HEK293 (cell line): ENCODE results near the gene SPACA7.
A peak's percentile ranks its signal among the peaks of the same experiment; 100 is the strongest.

Experiments used
- CTCF ChIA-PET: fragments of 350-600 bp; formaldehyde crosslinking; extraction: SDS; loops from one replicate; lab custom pipeline; 2021; ENCODE audit warnings: antibody characterized with exemption; lab: Yijun Ruan, JAX
- POLR2A ChIA-PET: fragments of 300-600 bp; formaldehyde crosslinking; extraction: SDS; loops from one replicate; lab custom pipeline; 2020; ENCODE audit warnings: antibody characterized with exemption, inconsistent platforms; lab: Yijun Ruan, JAX
- H3K27ac ChIP-seq: fragments of 200-500 bp; sonication (Bioruptor generic); 2 replicates; pipeline ENCODE4 v1.5.1; 2014; ENCODE audit warnings: low read depth, low read length, control low read depth, inconsistent platforms; ENCODE audit errors: extremely low read depth
- H3K36me3 ChIP-seq, 2 experiments: fragments of 200-500 bp in 1 of 2; sonication (Bioruptor generic) in 1 of 2; 1 replicate in 1 of 2; 2 replicates in 1 of 2; pipeline ENCODE4 v1.5.1; 2014 to 2017; ENCODE audit warnings: inconsistent platforms in 2 of 2, low read length in 2 of 2; ENCODE audit not compliant: control insufficient read depth in 2 of 2, insufficient read depth in 1 of 2
- H3K4me1 ChIP-seq: fragments of 200-500 bp; sonication (Bioruptor generic); 2 replicates; pipeline ENCODE4 v1.5.1; 2014; ENCODE audit warnings: mild to moderate bottlenecking, low read length, inconsistent platforms; ENCODE audit not compliant: control insufficient read depth, insufficient read depth
- H3K4me3 ChIP-seq: 2 replicates; pipeline ENCODE4 v1.5.1; 2011; ENCODE audit warnings: low read depth, mild to moderate bottlenecking, control low read depth, low read length, moderate library complexity
- H3K9me3 ChIP-seq: fragments of 200-500 bp; sonication (Bioruptor generic); 2 replicates; pipeline ENCODE4 v1.5.1; 2014; ENCODE audit warnings: low read depth, low read length, inconsistent platforms; ENCODE audit not compliant: control insufficient read depth, insufficient read depth
- GLI2 ChIP-seq: fragments of 450-650 bp; formaldehyde crosslinking; IDR thresholded peaks from 2 replicates; pipeline ENCODE4; 2017; ENCODE audit warnings: missing biosample characterization, missing genetic modification characterization, low read depth, borderline replicate concordance
- GLIS1 ChIP-seq: fragments of 450-650 bp; formaldehyde crosslinking; IDR thresholded peaks from 2 replicates; pipeline ENCODE4 v1.5.1; 2016; ENCODE audit warnings: missing biosample characterization, missing genetic modification characterization
- IKZF3 ChIP-seq: fragments of 450-650 bp; IDR thresholded peaks from 2 replicates; pipeline ENCODE4 v1.5.0; 2018; ENCODE audit warnings: missing biosample characterization, mild to moderate bottlenecking, missing genetic modification characterization, moderate library complexity
- KLF10 ChIP-seq: fragments of 450-650 bp; IDR thresholded peaks from 2 replicates; pipeline ENCODE4 v1.5.1; 2018; ENCODE audit warnings: missing biosample characterization, mild to moderate bottlenecking, missing genetic modification characterization
- KLF8 ChIP-seq: fragments of 450-650 bp; formaldehyde crosslinking; IDR thresholded peaks from 2 replicates; pipeline ENCODE4 v1.5.1; 2016; ENCODE audit warnings: missing biosample characterization, missing genetic modification characterization
- SALL2 ChIP-seq: fragments of 450-650 bp; formaldehyde crosslinking; IDR thresholded peaks from 2 replicates; pipeline ENCODE4 v1.5.0; 2017; ENCODE audit warnings: missing biosample characterization, mild to moderate bottlenecking, missing genetic modification characterization, borderline replicate concordance
- SCRT1 ChIP-seq: fragments of 450-650 bp; formaldehyde crosslinking; IDR thresholded peaks from 2 replicates; pipeline ENCODE4 v1.5.1; 2016; ENCODE audit warnings: missing biosample characterization, missing genetic modification characterization, borderline replicate concordance
- TRIM28 ChIP-seq: IDR thresholded peaks from 2 replicates; pipeline ENCODE4 v1.6.1; 2011; ENCODE audit warnings: low read length, control low read depth, borderline replicate concordance
- ZFP3 ChIP-seq: fragments of 450-650 bp; formaldehyde crosslinking; IDR thresholded peaks from 2 replicates; pipeline ENCODE4 v1.5.1; 2016; ENCODE audit warnings: low read depth, missing biosample characterization, missing genetic modification characterization
- ZNF157 ChIP-seq: fragments of 450-650 bp; formaldehyde crosslinking; IDR thresholded peaks from 2 replicates; pipeline ENCODE4 v1.5.1; 2016; ENCODE audit warnings: missing biosample characterization, missing genetic modification characterization
- ZNF169 ChIP-seq: fragments of 450-650 bp; formaldehyde crosslinking; IDR thresholded peaks from 2 replicates; pipeline ENCODE4 v1.5.1; 2016; ENCODE audit warnings: missing biosample characterization, missing genetic modification characterization
- ZNF24 ChIP-seq: fragments of 450-650 bp; formaldehyde crosslinking; IDR thresholded peaks from 2 replicates; pipeline ENCODE4 v1.5.1; 2016; ENCODE audit warnings: missing biosample characterization, missing genetic modification characterization
- ZNF266 ChIP-seq: fragments of 450-650 bp; formaldehyde crosslinking; IDR thresholded peaks from 2 replicates; pipeline ENCODE4 v1.5.1; 2016; ENCODE audit warnings: missing biosample characterization, missing genetic modification characterization, low read depth
- ZNF274 ChIP-seq, 2 experiments: fragments of 200-500 bp in 1 of 2; fragments of 450-650 bp in 1 of 2; sonication (Bioruptor generic) in 1 of 2; formaldehyde crosslinking in 1 of 2; IDR thresholded peaks; 2 replicates each; pipeline versions ENCODE4 v1.5.1 to v1.6.1; 2014 to 2016; ENCODE audit warnings: borderline replicate concordance in 1 of 2, inconsistent platforms in 1 of 2, low read length in 1 of 2, missing biosample characterization in 1 of 2, missing genetic modification characterization in 1 of 2
- ZNF366 ChIP-seq: fragments of 450-650 bp; formaldehyde crosslinking; conservative IDR thresholded peaks from 2 replicates; pipeline ENCODE4 v1.5.1; 2016; ENCODE audit warnings: missing biosample characterization, missing genetic modification characterization
- ZNF404 ChIP-seq: fragments of 450-650 bp; formaldehyde crosslinking; IDR thresholded peaks from 2 replicates; pipeline ENCODE4 v1.5.1; 2017; ENCODE audit warnings: missing biosample characterization, missing genetic modification characterization
- ZNF521 ChIP-seq: fragments of 450-650 bp; formaldehyde crosslinking; IDR thresholded peaks from 2 replicates; pipeline ENCODE4 v1.5.1; 2017; ENCODE audit warnings: missing biosample characterization, mild to moderate bottlenecking, missing genetic modification characterization
- ZNF596 ChIP-seq: fragments of 450-650 bp; IDR thresholded peaks from 2 replicates; pipeline ENCODE4 v1.5.0; 2018; ENCODE audit warnings: missing biosample characterization, mild to moderate bottlenecking, missing genetic modification characterization, moderate library complexity
- ZNF768 ChIP-seq: fragments of 450-650 bp; formaldehyde crosslinking; IDR thresholded peaks from 2 replicates; pipeline ENCODE4 v1.5.1; 2018; ENCODE audit warnings: missing biosample characterization, mild to moderate bottlenecking, missing genetic modification characterization
- ZNF843 ChIP-seq: fragments of 450-650 bp; formaldehyde crosslinking; IDR thresholded peaks from 2 replicates; pipeline ENCODE4 v1.5.1; 2016; ENCODE audit warnings: missing biosample characterization, missing genetic modification characterization
- TF ChIP-seq, protein P1 (sequence below): fragments of 450-650 bp; formaldehyde crosslinking; IDR thresholded peaks from 2 replicates; pipeline ENCODE4 v1.5.1; 2017; ENCODE audit warnings: missing biosample characterization, missing genetic modification characterization
- TF ChIP-seq, protein P2 (sequence below): fragments of 450-650 bp; formaldehyde crosslinking; IDR thresholded peaks from 2 replicates; pipeline ENCODE4 v1.5.1; 2016; ENCODE audit warnings: missing biosample characterization, missing genetic modification characterization
- TF ChIP-seq, protein P3 (sequence below): fragments of 450-650 bp; formaldehyde crosslinking; conservative IDR thresholded peaks from 2 replicates; pipeline ENCODE4 v1.5.1; 2016; ENCODE audit warnings: low read depth, missing biosample characterization, missing genetic modification characterization

The SPACA7 gene

DNA sequence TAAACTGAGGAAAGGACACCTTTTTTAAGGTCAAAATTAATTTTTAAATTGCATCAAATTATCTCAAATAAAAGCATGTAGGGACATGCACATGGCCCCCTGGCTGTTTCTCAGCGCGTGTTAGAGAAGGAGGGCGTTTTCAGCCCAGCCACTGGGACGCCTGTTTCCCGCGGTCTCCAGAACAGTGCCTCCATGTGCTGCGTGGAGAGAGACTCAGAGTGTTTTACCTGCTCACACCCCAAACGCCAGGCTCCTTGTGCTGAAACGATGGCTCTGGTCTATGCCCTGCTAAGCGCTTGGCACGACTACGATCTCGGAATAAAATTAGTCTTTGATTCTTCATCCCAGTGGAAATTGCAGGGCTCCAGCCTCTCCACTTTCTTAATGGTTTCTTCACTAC lies 20.0 kb upstream of the SPACA7 start:
- ChIA-PET CTCF (no interaction called here), POLR2A (no interaction called here)
- Histone ChIP-seq H3K4me3 (no peak overlapping the region), H3K4me1 (no peaks in the 10 kb centered on the region), H3K36me3 (no peaks in the 10 kb centered on the region), H3K27ac (no peak overlapping the region), H3K9me3 (no peaks in the 10 kb centered on the region)
- TF ChIP-seq, protein P1, sequence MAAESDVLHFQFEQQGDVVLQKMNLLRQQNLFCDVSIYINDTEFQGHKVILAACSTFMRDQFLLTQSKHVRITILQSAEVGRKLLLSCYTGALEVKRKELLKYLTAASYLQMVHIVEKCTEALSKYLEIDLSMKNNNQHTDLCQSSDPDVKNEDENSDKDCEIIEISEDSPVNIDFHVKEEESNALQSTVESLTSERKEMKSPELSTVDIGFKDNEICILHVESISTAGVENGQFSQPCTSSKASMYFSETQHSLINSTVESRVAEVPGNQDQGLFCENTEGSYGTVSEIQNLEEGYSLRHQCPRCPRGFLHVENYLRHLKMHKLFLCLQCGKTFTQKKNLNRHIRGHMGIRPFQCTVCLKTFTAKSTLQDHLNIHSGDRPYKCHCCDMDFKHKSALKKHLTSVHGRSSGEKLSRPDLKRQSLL (tag by site-specific recombination) = no peak
- TF ChIP-seq KLF8 (tag by site-specific recombination) (no peak), GLIS1 (tag by site-specific recombination) (no peak), ZNF366 (tag by site-specific recombination) (no peak), ZNF266 (tag by site-specific recombination) (no peak), ZNF768 (no peak), KLF10 (tag by site-specific recombination) (no peak), ZNF521 (no peak), ZFP3 (no peak), ZNF404 (no peak), ZNF596 (no peak), ZNF843 (tag by site-specific recombination) (no peak), IKZF3 (no peak), TRIM28 (no peak), ZNF169 (tag by site-specific recombination) (no peak), SCRT1 (tag by site-specific recombination) (no peak)

DNA sequence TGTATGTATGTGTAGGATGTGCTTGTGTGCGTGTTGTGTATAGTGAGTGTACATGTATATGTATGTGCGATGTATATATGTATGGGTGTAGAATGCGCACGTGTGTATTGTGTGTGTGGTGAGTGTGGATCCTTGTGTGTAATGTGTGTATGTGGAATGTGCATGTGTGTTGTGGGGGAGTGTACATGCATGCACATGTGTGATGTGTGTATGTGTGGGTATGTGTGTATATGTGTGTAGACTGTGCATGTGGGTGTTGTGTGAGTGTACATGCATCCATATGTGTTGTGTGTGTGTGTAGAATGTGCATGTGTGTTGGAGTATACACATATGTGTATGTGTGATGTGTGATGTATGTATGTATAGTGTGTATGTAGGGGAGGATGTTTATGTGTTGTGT lies 18.0 kb upstream of the SPACA7 start:
- Histone ChIP-seq H3K4me3 (no peak overlapping the region), H3K4me1 (no peaks in the 10 kb centered on the region), H3K27ac (no peak overlapping the region)
- POLR2A ChIA-PET = no interaction called here
- TF ChIP-seq ZNF274 (IDR thresholded peaks at IDR 0.05; ENCODE audit: low read length) = no peak
- TF ChIP-seq ZNF274 (tag by site-specific recombination; IDR thresholded peaks at IDR 0.05; ENCODE audit: borderline replicate concordance) = peak; percentile 62
- TF ChIP-seq, protein P2, sequence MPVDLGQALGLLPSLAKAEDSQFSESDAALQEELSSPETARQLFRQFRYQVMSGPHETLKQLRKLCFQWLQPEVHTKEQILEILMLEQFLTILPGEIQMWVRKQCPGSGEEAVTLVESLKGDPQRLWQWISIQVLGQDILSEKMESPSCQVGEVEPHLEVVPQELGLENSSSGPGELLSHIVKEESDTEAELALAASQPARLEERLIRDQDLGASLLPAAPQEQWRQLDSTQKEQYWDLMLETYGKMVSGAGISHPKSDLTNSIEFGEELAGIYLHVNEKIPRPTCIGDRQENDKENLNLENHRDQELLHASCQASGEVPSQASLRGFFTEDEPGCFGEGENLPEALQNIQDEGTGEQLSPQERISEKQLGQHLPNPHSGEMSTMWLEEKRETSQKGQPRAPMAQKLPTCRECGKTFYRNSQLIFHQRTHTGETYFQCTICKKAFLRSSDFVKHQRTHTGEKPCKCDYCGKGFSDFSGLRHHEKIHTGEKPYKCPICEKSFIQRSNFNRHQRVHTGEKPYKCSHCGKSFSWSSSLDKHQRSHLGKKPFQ = peak; percentile 53
- no peak for TF ChIP-seq GLI2 (tag by site-specific recombination)
- no peak for TF ChIP-seq ZNF157
- TF ChIP-seq ZNF24 (tag by site-specific recombination) = no peak
- no peak for TF ChIP-seq SALL2
- TF ChIP-seq, protein P3, sequence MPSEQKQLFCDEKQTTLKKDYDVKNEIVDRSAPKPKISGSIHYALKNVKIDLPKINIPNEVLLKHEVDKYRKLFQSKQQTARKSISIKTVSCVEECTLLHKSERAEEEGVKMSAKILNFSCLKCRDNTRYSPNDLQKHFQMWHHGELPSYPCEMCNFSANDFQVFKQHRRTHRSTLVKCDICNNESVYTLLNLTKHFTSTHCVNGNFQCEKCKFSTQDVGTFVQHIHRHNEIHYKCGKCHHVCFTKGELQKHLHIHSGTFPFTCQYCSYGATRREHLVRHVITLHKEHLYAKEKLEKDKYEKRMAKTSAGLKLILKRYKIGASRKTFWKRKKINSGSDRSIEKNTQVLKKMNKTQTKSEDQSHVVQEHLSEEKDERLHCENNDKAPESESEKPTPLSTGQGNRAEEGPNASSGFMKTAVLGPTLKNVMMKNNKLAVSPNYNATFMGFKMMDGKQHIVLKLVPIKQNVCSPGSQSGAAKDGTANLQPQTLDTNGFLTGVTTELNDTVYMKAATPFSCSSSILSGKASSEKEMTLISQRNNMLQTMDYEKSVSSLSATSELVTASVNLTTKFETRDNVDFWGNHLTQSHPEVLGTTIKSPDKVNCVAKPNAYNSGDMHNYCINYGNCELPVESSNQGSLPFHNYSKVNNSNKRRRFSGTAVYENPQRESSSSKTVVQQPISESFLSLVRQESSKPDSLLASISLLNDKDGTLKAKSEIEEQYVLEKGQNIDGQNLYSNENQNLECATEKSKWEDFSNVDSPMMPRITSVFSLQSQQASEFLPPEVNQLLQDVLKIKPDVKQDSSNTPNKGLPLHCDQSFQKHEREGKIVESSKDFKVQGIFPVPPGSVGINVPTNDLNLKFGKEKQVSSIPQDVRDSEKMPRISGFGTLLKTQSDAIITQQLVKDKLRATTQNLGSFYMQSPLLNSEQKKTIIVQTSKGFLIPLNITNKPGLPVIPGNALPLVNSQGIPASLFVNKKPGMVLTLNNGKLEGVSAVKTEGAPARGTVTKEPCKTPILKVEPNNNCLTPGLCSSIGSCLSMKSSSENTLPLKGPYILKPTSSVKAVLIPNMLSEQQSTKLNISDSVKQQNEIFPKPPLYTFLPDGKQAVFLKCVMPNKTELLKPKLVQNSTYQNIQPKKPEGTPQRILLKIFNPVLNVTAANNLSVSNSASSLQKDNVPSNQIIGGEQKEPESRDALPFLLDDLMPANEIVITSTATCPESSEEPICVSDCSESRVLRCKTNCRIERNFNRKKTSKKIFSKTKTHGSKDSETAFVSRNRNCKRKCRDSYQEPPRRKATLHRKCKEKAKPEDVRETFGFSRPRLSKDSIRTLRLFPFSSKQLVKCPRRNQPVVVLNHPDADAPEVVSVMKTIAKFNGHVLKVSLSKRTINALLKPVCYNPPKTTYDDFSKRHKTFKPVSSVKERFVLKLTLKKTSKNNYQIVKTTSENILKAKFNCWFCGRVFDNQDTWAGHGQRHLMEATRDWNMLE (tag by site-specific recombination) = no peak
- TF ChIP-seq, all 188 proteins: peak for 2
- H3K9me3 ChIP-seq = no peaks in the 10 kb centered on the region
- H3K36me3 ChIP-seq = no peaks in the 10 kb centered on the region
- CTCF ChIA-PET = no interaction called here
